Middle frontal gyrus (tissue), 1 donor: ENCODE measurements around the gene FAM199X.

Source experiments
- DNase-seq: peaks from one replicate; pipeline ENCODE4 v3.0.0-alpha.2; 2015; ENCODE audit warnings: low spot score; ENCODE audit errors: extremely low spot score

Gene FAM199X

DNA sequence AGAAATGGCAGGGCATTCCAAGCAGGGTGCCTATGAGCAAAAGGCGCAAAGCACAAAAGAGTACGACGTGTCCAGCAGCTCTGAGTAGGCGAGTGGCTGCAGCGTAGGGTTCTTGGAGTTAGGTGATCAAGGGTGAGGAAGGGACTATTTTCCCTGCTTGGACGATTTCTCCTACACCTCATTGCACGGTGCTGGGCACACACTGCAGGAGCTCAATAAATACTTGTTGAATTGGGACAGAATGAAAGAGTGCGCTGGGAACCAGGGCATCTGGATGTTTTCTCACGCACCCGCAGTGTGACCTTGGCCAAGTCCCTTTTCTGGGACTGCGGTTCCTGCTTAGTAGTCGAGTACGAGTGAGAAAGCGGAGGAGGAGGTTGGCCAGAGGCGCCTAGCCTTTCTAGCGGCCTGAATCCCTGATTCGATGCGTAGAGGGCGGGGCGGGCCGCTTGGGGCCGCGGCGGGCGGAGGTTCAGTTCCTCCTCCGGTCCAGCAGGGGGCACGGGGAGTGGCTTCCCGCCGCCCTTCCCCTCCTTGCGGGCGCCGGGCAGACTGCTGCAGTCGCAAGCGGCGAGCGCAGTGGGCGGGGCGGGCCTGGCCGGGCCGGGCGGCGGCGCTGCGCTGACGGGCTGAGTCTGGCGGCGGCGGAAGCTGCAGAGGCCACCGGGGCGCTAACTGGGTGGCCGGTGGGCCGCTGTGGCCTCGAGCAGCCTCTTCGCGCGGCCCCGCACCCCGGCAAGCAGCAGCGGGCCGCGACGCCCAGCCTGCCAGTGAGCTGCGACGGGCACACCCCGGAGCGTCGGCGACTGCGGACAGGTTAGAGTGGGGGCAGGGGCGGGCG is at the start of gene FAM199X:
FAM199X (plus strand) TSS at position 560 of the 841 bp plus-strand sequence. CDS start 333 bp downstream, outside the sequence.
- peak; percentile 52 for DNase-seq

DNA sequence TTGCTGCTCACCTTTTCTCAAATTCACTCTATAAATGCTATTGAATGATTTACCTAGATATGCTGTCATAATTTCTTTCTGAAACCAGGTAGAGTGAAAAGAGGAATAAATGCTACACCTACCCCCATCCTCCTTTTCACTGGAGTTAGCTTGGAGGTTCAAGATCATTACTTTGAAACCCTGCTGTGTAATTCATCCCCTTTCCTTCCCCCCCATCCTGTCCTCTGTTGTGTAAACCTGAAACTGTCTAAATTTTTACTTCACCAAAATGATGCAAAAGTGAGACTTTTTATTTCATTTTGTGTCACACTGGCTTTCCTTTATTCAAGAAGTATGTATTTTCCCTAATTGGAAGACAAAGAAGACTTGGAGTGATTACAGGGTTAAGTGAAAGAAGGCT is 48.5 kb upstream of the FAM199X start:
- DNase-seq = no peak

DNA sequence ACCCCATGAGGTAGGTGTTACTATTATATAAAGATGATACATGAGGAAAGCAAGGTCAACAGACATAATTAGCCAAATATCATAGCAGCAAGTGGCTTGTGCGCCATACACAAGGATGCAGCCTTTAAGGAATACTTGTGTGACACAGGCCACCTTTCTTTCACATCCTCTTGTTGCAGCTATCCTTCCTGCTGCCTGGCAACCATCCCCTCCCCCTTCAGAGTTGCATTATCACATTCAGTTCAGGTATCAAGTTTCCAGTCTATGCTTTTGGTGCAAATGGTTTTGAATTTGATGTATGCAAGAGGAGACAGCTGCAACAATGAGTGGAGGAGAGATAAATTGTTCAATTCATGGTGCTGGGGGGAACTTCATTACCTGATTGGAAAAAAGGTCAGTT is 47.5 kb upstream of the FAM199X start:
- DNase-seq = no peak

DNA sequence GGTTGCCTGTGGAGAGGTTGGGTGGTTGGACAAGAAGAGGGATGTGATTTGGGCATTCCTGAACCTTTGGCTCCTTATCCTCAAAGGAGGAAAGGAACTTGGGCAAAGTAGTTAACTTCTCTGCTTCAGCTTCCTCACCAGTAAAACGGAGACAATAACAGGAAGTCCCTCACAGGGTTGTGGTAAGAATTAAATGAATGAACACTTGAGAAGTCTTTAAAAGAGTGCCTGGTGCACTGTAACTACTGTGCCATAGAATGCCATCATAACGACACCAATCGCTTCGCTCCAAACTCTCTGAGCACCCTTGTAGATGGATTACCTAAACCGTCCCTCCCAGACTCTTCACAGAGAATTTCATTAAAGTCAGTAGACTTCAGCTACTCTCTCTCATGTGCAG is 43.4 kb upstream of the FAM199X start:
- no peak for DNase-seq

DNA sequence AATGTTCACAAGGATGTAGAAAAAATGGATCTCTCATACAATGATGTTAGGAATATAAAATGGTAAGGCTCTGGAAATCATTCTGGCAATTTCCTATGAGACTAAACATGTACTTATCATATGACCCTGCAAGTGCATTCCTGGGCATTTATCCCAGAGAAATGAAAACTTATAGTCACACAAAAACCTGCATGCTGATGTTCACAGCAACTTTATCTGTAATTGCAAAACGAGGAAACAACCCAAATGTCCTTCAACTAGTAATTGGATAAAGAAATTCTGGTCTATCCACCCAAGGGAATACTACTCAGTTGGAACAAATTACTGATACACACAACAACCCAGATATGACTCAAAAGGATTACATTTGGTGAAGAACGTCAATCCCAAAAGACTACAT is 39.4 kb upstream of the FAM199X start:
- no peak for DNase-seq

DNA sequence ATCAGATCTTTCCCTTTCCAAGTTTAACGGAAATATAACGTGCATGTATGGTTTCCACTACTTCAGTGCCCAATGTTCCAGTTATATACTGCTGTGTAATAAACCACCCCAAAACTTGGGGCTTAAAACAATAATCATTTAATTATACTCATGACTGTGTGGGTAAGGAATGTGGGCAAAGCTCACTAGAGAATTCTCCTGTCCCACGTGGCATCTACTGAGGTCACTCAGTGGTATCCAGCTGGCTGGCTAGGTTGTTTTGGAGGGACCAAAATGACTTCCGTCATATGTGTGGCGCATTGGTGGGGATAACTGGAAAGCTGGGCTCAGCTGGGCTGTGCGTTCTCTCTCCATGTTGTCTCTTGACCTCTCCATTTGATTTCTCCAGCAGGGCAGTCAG is 35.4 kb upstream of the FAM199X start:
- no peak for DNase-seq

DNA sequence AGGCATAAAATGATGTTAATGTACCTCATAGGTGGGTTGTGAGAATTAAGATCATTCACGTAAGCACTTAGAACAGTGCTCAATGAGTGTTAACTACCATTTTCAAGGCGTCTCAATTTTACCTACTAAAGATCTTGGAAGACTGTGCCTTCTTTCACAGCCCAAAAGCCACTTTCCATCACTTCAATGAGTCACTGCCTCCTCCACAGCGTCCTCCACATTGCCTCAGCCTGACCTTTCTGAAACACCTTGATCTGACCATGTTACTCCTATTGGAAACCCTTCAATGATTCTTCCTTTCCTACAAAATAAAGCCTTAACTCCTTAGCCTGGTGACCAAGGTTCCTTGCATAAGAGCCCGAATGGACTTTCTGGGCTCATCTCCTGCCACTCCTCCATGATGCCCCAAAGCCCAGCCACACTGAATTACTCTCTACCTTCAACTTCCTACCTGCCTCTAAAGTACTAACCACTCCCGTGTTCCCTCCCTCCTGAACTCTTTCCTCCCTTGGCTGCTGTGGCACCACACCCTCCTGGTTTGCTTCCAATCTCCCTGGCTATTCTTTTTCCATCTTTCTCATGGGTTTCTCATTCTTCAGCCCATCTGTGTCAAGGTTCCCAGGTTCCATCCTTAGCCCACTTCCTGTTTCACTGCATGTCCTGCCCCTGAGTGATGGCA is 31.5 kb upstream of the FAM199X start:
- no peak for DNase-seq

DNA sequence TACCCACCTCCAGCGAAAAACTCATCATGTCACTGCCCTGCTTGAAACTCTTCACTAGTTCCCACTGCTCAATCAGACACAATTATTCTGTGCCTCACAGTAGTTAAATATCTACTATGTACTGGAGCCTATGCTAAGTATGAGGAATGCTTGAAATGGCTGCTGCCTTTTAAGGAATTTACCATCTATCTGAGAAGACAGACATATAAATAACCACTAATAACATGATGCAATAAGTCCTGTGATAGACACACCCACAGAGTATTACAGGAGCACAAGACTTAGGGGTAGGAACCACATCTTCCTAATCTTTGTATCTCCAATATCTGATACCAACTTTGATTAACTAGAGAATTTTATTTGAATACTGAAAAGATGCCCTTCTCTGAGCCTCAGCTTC is 30.6 kb upstream of the FAM199X start:
- DNase-seq = no peak

DNA sequence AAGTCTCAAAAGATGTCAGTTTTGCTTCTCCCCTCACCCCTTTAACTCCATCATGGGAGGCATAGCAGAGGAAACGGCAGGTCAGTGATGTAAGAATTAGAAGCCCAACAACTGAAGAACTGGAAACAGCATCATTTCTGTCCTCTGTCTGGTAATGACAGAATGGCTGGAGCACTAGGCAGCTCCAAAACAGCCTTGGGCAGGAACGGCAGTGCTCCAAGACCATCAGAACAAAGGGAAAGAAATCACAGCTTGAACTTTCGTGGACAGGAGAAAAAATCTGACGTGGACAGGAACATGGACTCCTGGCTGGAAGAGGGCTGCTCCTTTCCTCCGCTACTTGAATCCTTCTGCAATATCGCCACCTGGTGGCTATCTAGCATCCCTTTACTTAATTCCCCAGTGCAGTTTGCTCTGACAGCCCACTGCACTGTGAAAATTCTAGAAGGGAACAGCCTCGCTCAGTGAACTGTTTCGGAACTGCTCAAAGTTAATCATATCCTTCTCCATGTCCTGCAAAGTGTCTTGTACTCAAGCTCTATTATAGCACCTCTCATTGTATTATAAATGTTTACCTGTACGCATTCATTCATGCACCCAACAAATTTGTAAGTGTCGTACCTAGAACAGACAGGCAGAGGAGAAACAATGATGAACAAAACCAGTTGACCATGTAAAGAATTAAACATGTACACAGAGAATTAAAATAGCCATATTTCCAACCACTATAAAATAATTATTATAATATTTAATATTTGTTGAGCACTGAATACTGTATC is 29.8 kb upstream of the FAM199X start:
- peak; percentile 59 for DNase-seq

DNA sequence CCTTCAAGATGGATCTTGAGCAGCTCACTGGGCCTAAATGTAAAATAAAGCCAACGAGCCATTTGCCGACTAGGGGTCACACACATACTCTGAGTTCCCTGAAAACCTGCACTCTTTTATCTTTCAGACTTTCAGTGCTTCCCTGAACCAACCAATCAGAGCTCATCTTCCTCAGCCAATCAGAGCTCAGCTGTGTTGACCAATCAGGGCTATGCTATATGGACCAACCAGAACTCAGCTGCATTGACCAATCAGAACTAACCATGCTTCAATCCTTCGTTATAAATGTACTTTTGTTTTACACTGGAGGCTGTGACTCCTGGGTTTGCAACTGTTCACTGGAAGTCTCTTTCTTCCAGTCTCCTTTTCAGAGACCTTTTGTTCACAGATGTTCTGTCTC is 28.8 kb upstream of the FAM199X start:
- no peak for DNase-seq

DNA sequence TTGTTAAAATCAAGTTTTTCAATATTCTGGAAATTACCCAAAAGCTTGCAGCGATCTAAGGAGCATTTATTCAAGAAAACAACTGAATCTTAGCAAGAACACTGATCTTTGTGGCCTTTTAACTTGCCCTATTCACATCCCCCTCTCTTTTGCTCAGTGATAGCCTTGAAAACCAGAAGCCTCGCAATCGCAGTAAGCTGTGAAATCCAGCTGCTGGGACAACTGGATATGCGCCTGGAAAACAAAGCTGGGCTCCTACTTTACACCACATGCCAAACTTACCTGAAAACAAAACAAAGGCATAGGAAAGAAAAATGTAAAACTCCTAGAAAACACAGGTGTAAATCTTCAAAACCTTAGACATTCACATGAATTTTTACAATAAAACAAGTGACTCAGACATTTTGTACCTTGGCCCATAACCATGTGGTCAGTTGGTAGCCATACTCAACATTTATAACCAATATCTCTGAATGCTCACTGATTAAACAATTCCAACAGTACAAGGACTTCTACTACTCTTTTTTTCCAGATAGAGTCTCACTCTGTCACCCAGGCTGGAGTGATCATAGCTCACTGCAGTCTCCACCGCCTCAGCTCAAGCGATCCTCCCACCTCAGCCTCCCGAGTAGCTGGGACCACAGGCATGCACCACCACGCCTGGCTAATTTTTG is 25.0 kb upstream of the FAM199X start:
- no peak for DNase-seq

DNA sequence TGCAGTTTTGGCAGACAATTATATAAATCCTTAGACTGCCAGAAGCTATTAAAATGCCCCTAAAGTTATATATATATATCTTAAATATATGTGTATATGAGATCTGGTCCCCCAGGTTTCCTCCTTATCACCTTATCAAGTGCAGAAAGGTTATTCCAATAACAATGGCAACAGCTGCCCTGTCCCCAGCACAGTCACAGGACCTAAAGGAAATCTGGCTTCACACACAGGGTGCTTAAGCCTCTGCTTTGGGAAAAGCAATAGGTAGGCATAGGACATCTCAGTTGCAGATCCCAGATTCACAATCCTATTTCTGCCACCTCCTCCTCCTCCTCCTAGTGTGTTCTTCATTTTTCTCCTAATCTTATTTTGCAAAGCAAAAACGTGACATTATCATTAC is 15.2 kb upstream of the FAM199X start:
- DNase-seq = no peak

DNA sequence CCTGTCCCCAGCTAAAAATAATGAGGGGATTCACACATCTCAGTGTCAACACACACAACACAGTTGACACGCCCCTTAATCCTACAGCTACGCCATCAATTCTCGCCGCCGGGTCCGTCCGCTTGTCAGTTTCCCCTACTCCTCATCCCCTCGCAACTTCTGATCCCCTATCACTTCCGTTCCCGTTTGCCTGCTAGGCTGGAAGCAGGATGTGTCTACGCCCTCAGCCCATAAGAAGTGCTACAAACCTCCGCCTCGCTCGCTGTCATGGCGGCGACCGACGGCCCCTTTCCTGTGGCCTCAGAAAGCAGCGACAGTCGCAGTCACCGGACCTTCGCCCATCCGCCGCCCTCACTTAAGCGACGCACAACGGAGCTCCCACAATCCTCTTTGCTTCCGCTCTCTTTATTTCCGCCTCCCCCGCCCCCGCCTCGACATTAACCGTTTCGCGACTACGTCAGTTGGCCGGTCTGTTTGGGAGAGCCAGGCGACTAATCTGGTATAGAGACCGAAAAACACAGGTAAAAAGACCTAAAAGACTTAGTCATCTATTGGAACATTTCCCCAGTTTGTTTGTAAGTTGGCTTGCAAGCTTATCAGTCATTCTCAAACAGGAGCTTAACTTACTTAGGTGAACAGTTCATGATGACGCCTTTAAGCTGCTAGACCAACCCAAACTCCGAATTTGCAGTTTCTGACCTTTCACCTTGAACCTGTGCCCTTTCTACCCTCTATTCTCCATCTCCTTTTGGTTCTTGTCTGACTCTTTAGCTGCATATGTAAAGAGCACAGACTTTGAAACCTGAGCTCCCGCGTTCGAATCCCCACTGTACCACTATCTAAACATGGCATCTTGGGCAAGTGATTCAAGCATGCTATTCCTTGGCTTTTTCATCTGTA is 9.4 kb upstream of the FAM199X start, which contains the start of gene SLC25A53:
SLC25A53 (minus strand) TSS at position 380 of the 900 bp plus-strand sequence. CDS start 51,752 bp downstream, outside the sequence.
- DNase-seq = peak; percentile 29

DNA sequence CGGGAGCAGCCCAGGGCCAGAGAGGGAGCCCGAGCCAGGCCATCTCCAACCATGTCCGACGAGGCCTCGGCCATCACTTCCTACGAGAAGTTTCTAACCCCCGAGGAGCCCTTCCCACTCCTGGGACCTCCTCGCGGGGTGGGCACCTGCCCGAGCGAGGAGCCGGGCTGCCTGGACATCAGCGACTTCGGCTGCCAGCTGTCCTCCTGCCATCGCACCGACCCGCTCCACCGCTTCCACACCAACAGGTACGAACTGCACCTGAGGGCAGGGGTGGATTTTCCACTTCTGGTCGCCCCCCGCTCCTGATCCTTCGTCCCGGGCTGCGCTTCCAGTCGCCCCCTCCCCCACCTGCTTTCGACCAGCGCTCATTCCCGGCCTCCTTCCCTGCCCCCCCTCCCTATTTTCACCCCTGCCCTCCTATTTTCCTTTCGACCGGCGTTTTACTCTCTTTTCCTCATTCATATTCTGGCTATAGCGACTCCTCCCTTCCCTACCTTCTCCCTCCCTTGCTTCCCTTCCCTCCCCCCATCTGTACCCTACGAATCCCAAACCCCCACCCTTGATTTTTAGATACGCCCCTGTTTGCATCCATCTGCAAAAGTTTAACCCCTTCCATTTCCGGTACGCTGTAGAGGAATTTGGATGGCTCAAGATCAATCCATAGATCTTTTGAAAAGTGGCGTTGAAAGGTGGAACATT is 633 bp downstream of the FAM199X start:
- DNase-seq = no peak

DNA sequence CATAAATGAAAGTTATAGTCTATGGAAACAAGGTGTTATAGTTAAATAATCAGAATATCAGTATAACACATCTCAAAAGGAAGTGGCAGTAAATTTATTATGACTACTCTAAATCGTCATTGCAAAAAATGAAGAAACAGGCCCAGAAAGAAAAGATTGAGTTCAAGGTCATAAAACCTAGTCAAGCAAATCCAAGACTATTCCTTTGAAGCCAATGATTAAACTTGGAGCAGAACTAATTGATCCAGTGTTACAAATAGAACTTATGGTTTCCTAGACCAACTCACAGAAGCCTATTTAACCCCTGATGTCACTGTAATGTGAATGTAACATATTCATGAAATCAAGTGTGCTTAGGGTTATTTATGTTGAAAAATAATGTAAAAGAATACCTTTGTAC is 1.9 kb downstream of the FAM199X start:
- no peak for DNase-seq

DNA sequence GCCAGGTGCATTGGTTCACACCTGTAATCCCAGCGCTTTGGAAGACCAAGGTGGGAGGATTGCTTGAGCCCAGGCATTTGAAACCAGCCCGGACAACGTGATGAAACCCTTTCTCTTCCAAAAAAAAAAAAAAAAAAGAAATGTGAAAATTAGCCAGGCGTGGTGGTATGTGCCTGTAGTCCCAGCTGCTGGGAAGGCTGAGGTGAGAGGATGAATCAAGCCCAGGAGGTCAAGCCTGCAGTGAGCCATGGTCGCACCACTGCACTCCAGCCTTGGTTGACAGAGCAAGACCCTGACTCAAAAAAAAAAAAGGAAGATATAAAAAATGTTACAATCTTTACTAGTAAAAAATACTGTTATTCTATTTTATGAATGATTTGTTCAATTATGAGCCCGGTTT is 5.9 kb downstream of the FAM199X start:
- DNase-seq = no peak

DNA sequence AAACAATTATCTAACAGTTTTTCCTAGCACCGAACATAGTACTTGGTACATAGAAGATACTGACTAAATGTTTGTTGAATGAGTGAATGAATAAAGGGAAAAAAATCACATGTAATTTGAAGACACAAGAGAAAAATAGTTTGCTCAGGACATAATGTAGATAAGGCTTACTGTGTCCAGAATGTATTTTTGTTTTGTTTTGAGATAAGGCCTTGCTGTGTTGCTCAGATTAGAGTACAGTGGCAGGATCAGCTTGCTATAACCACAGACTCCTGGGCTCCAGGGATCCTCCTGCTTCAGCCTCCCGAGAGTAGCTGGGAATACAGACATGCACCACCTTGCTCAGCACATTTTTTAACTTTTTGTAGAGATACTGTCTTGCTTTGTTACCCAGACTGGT is 6.5 kb downstream of the FAM199X start:
- DNase-seq = no peak

DNA sequence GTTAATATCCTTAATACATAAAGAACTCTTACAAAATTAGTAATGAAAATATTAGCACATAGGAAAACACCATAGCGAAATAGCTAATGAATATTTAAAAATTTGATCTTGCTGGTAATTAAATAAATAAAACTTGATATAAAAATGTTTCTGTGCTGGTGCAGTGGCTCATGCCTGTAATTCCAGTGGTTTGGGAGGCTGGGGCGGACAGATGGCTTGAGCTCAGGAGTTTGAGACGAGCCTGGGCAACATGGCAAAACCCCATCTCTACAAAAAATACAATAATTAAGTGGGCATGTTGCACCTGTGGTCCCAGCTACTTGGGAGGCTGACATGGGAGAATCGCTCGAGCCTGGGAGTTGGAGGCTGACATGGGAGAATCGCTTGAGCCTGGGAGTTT is 7.6 kb downstream of the FAM199X start:
- DNase-seq = no peak

DNA sequence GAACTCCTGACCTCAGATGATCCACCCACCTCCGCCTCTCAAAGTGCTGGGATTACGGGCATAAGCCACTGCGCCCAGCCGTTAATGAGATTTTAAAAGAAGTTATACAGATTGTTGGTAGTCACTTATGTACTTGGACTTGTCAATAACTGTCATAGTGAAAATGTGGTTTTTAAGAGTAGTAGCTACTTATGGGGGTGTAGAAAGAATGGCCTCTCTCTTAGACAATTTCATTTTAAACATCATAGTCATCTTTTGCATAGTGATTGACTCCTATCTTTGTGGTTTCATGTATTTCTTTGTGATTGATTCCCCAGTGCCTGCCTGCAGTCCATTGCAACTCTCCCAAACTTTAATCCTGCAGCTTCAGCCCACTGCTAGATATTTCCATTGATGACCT is 17.4 kb downstream of the FAM199X start:
- DNase-seq = no peak

DNA sequence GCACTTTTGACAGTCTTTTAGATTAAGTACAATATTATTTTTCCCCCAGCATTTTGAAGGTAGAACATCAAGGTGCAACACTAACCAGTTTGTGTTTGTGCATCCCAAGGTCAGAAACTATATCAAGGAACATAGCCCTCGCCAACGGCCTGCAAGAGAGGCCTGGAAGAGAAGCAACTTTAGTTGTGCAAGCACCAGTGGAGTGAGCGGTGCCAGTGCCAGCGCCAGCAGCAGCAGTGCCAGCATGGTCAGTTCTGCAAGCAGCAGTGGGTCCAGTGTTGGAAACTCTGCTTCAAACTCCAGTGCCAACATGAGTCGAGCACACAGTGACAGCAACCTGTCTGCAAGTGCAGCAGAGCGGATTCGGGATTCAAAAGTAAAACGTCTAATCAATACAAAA is 21.7 kb downstream of the FAM199X start:
- no peak for DNase-seq
